ENCODE data around the gene FMC1.

- TF ChIP-seq CTCF (IDR thresholded peaks at IDR 0.05) (no peak), POLR2A (IDR thresholded peaks at IDR 0.05) (no peak), EP300 (IDR thresholded peaks at IDR 0.05) (no peak), POLR2AphosphoS5 (IDR thresholded peaks at IDR 0.05) (no peak)
Observed at GRCh38 chr7:139330333-139331030, 10.7 kb upstream of the FMC1 start.

Measured in suprapubic skin (tissue), 4 donors.